ENCODE data around the gene PAX8. TPM values are rescaled to one million over a fixed set of nuclear protein-coding genes. Genes with fewer than 3 reads are reported as not detected.

PAX8 gene
- total and polyA plus RNA-seq, 2 experiments from 2014 or later: 0.21 to 0.32 TPM

DNA sequence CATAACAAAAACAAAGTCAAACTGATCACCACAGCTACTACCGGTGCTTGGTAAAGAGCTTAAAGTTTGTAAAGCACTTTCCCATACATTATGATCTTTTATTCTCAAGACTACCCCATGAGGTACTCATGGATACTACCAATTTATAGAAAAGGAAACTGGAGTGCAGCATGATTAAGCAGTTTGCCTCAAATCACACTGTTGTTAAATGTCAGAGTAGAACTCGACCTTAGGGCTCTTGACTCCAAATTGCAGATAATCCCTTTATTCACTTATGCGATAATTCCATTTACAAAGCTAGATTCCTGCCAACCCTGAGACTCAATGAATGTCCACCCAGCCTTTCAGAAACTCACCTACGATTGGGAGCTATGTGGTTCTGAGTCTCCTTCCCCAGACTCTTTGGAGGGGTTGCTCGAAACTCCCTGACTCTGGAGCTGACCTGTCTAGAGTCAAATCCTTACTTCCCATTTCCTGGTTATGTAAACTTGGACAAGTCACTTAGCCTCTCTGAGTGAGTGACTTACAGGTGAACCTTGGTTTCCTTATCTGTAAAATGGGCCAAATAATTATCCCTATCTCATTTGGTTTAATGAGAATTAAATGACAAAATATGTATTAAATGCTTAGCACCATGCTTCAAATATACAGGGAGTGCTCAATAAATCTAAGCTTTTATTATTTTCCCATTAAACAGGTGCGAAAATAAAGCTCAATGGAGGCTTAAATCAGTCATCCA lies 57.6 kb downstream of the PAX8 start (continued):
- no peak for TF ChIP-seq CTCF (conservative IDR thresholded peaks at IDR 0.05; ENCODE audit: low read depth in 2 of 2)
- TF ChIP-seq ZNF462 (CRISPR knock-in tag; IDR thresholded peaks at IDR 0.05): no peak
- TF ChIP-seq STAT1 (IDR thresholded peaks at IDR 0.05; ENCODE audit: unreplicated experiment): no peak
- no peak for TF ChIP-seq EZH2phosphoT487 (IDR thresholded peaks at IDR 0.05; ENCODE audit: unreplicated experiment)
- no peak for TF ChIP-seq JUNB (IDR thresholded peaks at IDR 0.05; ENCODE audit: unreplicated experiment)

Data from GM23338 (cell line).